A549 (cell line): Measurements from ENCODE around the gene C2CD2.

Source experiments
- CEBPB ChIP-seq, 2 experiments: fragments of >200 bp in 1 of 2; sonication (Bioruptor Twin) in 1 of 2; formaldehyde crosslinking in 1 of 2; IDR thresholded peaks; 2 replicates each; pipeline ENCODE4 v1.6.1; 2012 to 2016
- CTCF ChIP-seq: fragments of >200 bp; sonication (Bioruptor Twin); formaldehyde crosslinking; IDR thresholded peaks from 3 replicates; pipeline ENCODE4 v1.5.1; 2016
- EHMT2 ChIP-seq: fragments of 200-600 bp; sonication (generic); IDR thresholded peaks from 2 replicates; pipeline ENCODE4 v1.6.1; 2016; ENCODE audit warnings: antibody characterized with exemption, low read depth, mild to moderate bottlenecking, moderate library complexity
- KDM1A ChIP-seq: fragments of 200-600 bp; sonication (generic); IDR thresholded peaks from 2 replicates; pipeline ENCODE4 v1.6.1; 2016; ENCODE audit warnings: low read depth, mild to moderate bottlenecking

DNA sequence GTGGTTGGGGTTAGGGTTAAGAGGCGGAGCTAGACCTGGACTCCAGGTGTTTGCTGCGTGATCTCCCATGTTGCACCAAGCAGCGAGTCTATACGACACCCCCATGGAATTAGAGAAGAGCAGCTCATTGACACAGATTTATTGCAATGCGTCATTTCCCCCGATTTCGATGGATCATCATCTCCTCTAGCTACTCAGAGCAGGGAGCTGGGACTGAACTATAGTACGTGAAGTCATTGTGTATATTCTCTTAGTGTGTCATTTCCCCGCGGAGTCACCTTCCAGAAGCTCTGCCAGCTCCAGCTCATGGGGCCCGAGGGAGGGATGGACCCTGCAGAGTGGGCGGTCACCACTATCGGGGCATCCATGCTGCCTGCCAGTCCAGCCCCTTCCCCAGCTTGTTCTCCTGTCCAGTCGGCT is 7.5 kb upstream of the C2CD2 start:
- TF ChIP-seq EHMT2 = no peak
- TF ChIP-seq CEBPB (IDR thresholded peaks at IDR 0.05) = no peak
- no peak for TF ChIP-seq KDM1A
- TF ChIP-seq CTCF = no peak
